Mammary epithelial cell (primary cell): Measurements from ENCODE around the gene SLC38A11.

Experiments
- EZH2 ChIP-seq: IDR thresholded peaks from 2 replicates; pipeline ENCODE4 v1.6.1; 2012; ENCODE audit warnings: low read length, inconsistent platforms, borderline replicate concordance
- TF ChIP-seq, protein P1 (sequence below), 2 donors: IDR thresholded peaks in 1 of 2; conservative IDR thresholded peaks in 1 of 2; 2 replicates each; pipeline ENCODE4 v1.5.1; 2011 to 2012; ENCODE audit warnings: inconsistent platforms in 2 of 2, low read length in 2 of 2, mild to moderate bottlenecking in 2 of 2, control low read depth in 1 of 2, low read depth in 1 of 2; ENCODE audit not compliant: insufficient read depth in 1 of 2; ENCODE audit errors: extremely low read depth in 1 of 2

DNA sequence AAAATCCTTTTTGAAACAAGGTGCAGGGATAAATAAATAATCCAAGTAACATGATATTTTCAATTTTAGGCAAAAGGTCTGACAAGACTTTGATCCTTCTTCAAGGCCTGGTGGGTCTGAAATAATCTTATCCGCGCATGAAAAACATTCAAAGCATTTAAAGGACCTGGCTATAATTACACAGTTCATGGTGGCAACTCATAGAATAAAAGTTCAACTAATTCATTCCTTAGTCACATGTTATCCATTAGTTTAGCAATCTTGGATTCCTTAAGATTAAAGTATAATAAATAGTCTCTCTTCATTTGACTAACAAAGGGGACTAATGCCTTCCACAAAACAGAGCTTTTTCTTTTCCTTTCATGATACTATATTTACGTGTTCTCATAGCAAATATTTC, 21.0 kb upstream of the SLC38A11 start:
- TF ChIP-seq, protein P1, sequence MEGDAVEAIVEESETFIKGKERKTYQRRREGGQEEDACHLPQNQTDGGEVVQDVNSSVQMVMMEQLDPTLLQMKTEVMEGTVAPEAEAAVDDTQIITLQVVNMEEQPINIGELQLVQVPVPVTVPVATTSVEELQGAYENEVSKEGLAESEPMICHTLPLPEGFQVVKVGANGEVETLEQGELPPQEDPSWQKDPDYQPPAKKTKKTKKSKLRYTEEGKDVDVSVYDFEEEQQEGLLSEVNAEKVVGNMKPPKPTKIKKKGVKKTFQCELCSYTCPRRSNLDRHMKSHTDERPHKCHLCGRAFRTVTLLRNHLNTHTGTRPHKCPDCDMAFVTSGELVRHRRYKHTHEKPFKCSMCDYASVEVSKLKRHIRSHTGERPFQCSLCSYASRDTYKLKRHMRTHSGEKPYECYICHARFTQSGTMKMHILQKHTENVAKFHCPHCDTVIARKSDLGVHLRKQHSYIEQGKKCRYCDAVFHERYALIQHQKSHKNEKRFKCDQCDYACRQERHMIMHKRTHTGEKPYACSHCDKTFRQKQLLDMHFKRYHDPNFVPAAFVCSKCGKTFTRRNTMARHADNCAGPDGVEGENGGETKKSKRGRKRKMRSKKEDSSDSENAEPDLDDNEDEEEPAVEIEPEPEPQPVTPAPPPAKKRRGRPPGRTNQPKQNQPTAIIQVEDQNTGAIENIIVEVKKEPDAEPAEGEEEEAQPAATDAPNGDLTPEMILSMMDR (conservative IDR thresholded peaks at IDR 0.05 in 1 of 2, IDR thresholded peaks at IDR 0.05 in 1 of 2; ENCODE audit: extremely low read depth in 1 of 2, insufficient read depth in 1 of 2, low read depth in 1 of 2, low read length in 2 of 2) = no peak
- TF ChIP-seq EZH2 = no peak
